Loucy (cell line): ENCODE data around the gene HSPB8.

Source experiments
- CTCF ChIP-seq: fragments of 200-600 bp; sonication (generic); conservative IDR thresholded peaks from 2 replicates; pipeline ENCODE4 v1.5.1; 2014; ENCODE audit warnings: mild to moderate bottlenecking, antibody characterized with exemption, low read length
- EZH2phosphoT487 ChIP-seq: fragments of 200-600 bp; IDR thresholded peaks from 2 replicates; pipeline ENCODE4 v1.6.1; 2018; ENCODE audit warnings: antibody characterized with exemption, mild to moderate bottlenecking, moderate library complexity, borderline replicate concordance

DNA sequence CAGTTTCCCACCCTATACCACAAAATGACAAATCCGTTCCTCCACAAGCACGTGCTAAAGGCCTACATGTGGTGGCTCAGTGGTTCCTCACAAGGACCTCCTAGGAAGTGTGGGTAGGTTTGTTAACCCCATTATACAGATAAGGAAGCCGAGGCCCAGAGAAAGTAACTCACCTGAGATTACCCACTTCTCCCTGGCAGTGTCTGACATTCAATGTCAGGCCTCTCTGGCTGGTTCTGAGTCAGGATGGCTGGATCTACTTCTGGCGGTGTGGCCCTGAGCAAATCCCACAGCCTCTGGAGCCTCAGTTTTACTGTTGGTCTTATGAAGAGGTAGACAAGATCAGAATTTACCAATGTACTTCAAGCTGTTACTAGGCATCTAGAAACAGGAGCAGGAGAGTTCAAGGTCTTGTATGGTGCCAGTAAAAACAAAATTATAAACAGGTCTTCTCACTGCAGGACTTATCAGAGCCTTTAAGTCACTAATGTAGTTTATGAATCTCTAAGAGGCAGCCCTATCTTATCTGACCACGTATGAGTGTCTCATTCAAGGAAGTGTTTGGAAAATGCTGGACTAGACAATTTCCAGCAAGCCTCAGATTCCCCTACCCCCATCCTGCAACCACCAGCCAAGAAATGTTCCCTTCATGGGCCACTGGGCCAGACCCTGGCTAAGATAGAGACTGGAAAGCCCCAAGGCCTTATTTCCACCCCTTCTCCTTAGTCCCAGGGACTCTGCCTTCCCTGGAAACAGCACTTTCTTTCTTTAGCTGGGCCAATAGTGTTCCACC, 4.2 kb downstream of the HSPB8 start:
- no peak for TF ChIP-seq CTCF
- TF ChIP-seq EZH2phosphoT487, result no peak
